GM19035 (cell line): Measurements from ENCODE around the gene TULP1.
"Not testable (repeated sequence)": the region's sequence is repeated elsewhere in the genome, so short reads cannot be mapped to it uniquely, and the experiment has no call there.

Experiments
- ATAC-seq: cut with Tn5 transposase; IDR thresholded peaks from one replicate; pipeline ENCODE4 v1.9.1; 2021; ENCODE audit not compliant: unreplicated experiment

The TULP1 gene

GRCh38 chr6:35512740-35513139, at the start of gene TULP1:
Gene TULP1, minus strand, starts transcription at chr6:35512896. Its CDS starts 38 bp downstream, at chr6:35512858.
- ATAC-seq, result no peak

- ATAC-seq, result no peak
Measured at GRCh38 chr6:35562060-35562459, 49.4 kb upstream of the TULP1 start.

GRCh38 chr6:35561113-35561512, 48.4 kb upstream of the TULP1 start:
- ATAC-seq, result no peak

- ATAC-seq, result no peak
Measured at GRCh38 chr6:35558571-35558970, 45.9 kb upstream of the TULP1 start.

DNA sequence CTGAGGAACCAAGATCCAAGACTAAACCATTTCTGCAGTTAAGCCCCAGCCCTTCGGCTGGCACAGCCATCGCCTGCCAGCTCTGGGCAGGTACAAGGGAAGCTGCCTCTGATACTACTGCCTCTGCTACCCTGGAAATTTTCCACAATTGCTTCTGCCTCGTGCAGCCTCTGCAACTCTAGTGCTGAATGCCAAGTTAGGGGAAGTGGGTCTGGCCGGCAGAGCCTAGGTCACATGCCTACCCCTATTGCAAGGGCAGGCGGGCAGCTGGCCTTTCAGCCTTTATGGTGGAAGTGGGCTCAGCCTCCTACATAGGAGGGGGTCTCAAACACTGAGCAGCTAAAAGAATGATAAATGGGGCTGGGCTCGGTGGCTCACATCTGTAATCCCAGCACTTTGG, 44.5 kb upstream of the TULP1 start:
- ATAC-seq, result no peak

- ATAC-seq, result no peak
Measured at GRCh38 chr6:35554811-35555210, 42.1 kb upstream of the TULP1 start.

DNA sequence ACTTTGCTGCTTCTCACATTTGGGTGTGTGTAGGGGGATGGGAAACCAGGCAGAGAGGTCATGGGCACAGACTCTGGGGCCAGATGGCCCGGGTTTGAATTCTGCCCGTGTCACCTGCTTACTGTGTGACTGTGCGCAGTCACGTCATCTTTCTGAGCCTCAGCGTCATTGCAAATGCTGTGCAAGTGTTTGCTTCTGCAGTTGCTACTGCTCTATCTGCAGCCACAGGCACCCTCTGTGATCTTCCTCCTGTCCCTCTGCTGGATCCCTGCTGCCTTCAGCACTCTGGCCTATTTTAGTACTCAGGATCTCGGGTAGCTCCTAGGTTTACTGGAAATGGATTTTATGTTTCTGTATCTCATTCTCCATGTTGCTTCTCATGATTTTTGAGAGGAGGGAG, 40.6 kb upstream of the TULP1 start:
- ATAC-seq, result no peak

DNA sequence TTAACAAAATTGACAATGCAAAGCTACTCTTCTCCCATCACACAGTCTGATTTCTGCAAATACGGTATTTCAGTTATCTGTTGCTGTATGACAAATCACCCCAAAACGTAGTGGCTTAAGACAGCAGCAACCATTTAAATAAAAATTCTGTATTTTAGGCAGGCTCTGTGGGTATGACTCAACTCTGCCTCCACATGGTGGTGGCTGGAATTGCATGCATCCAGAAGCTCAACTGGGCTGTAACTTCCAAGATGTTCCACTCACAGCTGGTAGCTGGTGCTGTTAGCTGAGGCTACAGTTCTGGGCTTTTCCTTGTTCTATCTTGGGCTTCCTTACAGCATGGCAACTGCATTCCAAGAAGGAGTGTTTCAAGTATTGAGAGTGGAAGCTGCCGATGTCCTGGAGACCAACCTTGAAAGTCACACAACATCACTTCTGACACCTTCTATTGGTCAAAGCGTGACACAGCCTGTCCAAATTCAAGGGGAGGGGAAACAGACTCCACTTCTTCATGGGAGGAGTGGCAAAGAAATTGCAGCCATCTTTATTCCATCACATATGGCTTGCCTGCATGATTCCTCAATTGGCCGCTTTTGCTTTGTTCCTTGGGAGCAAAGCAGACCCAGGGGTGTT, 39.7 kb upstream of the TULP1 start:
- ATAC-seq, result no peak

DNA sequence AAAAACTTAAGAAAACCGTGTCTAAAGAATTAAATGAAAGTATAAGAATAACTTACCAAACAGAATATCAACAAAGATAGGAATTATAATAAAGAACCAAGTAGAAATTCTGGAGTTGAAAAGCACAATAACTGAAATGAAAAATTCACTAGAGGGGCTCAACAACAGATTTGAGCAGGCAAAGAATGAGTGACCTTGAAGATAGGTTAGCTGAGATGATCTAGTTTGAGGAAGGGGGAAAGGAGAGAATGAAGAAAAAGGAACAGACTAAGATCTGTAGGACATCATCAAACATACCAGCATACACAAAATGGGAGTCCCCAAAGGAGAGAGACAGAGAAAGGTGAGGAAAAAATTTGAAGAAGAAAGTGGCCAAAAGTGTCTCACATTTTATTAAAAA, 37.7 kb upstream of the TULP1 start:
- no peak for ATAC-seq

- ATAC-seq, result no peak
Measured at GRCh38 chr6:35547676-35548075, 35.0 kb upstream of the TULP1 start.

- ATAC-seq, result no peak
Measured at GRCh38 chr6:35544769-35545361, 32.2 kb upstream of the TULP1 start.

DNA sequence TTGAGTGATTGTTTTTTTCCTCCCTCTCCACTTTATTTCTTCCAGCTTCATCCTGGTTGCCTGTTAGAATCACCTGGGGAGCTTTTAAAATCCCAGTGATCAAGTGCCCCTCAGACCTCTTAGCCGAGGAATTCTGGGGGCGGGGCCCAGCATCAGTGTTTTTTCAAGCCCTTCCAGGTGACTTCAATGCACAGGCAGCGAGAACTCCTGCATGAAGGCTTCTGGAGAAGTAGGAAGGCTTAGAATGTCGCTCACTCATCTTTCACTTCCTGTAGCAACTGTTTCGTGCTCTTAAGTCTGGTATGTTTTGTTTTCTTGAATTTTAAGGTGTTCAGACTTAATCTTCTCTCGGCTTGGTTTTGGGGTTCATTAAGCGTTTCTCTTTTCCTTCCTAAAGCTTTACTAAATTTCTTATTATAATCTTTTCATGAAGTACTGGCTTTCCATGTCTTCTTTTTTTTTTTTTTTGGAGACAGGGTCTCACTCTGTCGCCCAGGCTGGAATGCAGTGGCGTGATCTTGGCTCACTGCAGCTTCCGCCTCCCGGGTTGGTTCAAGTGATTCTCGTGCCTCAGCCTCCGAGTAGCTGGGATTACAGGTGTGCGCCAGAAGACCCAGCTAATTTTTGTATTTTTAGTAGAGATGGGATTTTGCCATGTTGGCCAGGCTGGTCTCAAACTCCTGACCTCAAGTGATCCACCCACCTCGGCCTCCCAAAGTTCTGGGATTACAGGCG, 30.9 kb upstream of the TULP1 start:
- no peak for ATAC-seq

DNA sequence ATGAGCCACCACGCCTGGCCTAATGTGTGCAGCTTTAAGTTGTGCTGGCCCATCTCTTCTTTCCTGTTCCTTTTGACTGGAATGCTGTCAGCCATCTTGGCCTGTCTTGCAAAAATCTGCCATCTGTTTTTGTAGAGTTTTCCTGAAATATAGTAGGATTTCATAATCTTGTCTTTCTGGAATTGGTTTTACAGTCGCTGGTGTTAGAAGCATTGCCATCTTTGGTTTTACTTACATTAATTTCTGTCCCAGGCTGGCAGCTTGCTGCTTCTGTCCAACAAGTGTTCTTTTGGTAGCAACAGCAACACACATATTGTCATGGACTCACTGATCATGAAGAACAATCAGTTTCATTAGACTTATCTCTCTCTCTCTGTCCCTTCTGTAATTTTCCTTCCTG, 29.1 kb upstream of the TULP1 start:
- ATAC-seq, result no peak

DNA sequence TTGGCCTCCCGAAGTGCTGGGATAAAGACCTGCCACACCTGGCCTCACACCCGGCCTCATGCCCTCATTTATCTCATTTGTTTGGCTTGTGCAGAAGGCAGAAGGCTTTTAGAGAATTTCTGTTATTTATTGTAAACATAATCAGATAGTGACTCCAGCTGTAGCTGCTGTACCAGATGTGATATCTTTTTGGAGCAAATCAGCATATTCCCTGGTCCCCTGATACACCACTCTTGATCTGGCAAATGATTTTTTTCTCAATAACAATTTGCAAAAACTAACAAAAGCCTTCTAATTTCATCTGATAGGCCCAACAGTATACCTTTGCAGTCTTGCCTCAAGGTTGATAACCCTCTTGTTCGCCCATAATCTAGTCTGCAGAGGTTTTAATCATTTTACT, 26.5 kb upstream of the TULP1 start:
- no peak for ATAC-seq

GRCh38 chr6:35535847-35536246, 23.2 kb upstream of the TULP1 start:
- not testable (repeated sequence) for ATAC-seq

- ATAC-seq, result no peak
Measured at GRCh38 chr6:35534407-35535170, 21.9 kb upstream of the TULP1 start.

DNA sequence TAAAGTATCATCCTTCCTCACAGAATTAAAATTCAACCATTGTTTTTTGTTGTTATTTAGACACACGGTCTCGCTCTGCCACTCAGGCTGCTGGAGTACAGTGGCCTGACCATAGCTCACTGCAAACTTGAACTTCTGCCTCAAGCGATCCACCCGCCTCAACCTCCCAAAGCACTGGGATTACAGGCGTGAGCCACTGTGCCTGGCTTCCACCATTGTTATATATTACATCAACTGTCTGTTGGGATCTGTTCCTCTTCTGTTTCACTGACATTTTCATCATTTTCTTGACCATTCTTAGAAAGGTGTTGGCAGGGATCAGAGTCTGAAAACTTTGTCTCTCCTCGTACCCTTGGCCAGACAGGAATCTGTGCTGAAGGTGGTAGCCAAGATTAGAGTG, 21.3 kb upstream of the TULP1 start:
- no peak for ATAC-seq

- no peak for ATAC-seq
Measured at GRCh38 chr6:35532126-35532525, 19.4 kb upstream of the TULP1 start.

- no peak for ATAC-seq
Measured at GRCh38 chr6:35524380-35525020, 11.8 kb upstream of the TULP1 start.

DNA sequence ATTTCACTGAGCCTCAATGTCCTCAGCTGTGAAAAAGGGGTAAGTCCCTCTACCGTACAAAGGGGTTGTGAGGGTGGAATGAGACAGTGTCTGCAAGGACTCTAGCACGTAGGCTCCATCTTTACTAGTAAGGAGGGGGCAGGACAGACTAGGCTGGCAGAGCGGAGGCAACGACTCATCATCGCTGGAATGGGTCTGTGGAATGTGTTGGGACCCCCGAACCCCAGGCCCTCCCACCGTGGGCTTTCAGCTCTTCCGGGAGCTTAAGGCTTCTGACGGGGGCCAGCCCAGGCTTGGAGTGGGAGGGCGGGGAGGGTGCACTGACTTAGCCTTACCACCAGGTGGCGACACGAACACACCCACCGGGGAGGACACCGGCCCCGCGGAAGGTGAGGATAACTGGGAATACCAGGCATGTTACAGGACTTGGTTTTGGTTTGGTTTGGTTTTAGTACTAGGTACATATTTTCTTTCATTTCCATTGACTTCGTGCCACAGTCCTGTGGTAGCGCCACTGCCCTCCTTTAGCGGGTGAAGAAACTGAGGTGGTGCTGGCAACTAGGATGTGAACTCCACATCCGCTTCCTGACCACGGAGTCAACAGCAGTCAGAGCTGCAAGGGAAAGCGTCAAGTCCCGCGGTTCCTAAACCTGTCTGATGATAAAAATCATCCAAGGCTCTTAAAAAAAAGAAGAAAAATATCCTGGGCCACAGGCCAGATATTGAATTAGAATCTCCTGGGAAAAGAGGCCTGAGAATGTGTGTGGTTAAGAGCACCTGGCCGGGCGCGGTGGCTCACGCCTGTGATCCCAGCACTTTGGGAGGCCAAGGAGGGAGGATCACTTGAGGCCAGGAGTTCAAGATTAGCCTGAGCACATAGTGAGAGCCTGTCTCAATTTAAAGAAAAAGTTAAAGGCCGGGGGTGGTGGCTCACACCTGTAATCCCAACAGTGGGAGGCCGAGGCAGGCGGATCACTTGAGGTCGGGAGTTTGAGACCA, 10.3 kb upstream of the TULP1 start:
- no peak for ATAC-seq
